Activated CD4-positive, alpha-beta T cell treated with anti-CD3 and anti-CD28 coated beads, Interleukin-2, amount 50 U/mL, for 16 hours (primary cell): Measurements from ENCODE around the gene CFAP251.
"Not testable (repeated sequence)": the region's sequence is repeated elsewhere in the genome, so short reads cannot be mapped to it uniquely, and the experiment has no call there.

Source experiments
- DNase-seq: peaks from one replicate; pipeline ENCODE4 v3.0.0-alpha.2; 2020

Gene CFAP251

GRCh38 chr12:121917950-121918678 lies at the start of gene CFAP251:
Gene CFAP251, plus strand, starts transcription at chr12:121918592. Its CDS starts 2,714 bp downstream, at chr12:121921306.
- peak; percentile 97 for DNase-seq

DNA sequence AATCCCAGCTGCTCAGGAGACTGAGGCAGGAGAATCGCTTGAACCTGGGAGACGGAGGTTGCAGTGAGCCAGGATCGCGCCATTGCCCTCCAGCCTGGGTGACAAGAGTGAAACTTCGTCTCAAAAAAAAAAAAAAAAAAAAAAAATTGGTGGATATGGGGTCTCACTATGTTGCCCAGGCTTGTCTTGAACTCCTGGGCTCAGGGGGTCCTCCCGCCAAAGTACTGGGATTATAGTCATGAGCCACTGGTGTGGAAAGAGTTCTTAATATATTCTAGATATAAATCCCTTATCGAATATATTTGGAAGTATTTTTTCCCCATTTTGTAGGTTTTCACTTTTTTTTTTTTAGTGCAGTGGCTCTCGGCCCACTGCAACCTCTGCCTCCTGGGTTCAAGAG lies 49.2 kb upstream of the CFAP251 start:
- DNase-seq, result not testable (repeated sequence)

- no peak for DNase-seq
Observed at GRCh38 chr12:121871467-121871866, 46.9 kb upstream of the CFAP251 start.

- no peak for DNase-seq
Observed at GRCh38 chr12:121872546-121873215, 45.7 kb upstream of the CFAP251 start.

DNA sequence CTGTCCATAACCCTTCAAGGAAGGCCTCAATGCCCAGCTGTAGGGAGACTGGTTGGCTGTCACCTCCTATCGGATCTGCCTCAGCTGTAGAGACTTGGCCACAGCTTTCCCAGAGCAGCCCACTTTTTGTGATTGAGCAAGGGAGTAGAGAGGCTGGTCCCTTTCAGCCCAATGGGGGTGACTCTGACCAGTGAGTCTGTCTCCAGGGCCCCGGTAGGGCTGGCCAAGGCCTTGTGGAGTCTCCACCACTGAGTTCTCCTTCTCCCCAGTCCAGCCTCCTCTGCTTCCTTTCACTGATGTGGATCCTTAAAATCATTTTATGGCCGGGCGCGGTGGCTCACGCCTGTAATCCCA lies 45.2 kb upstream of the CFAP251 start:
- DNase-seq, result no peak

DNA sequence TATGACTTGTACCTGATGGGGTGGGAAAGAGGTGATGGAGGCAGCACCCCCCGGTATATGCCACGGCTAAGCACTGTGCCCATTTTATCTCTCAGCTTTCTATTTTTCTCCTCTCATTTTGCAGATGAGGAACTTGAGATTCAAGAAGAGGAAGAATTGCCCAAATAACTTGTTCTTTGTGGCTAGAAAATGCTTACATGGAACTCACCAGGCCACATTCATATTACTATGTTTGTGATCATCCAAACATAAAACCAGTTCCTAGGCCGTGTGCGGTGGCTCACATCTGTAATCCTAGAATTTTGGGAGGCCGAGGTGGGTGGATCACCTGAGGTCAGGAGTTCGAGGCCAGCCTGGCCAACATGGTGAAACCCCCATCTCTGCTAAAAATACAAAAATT lies 44.3 kb upstream of the CFAP251 start:
- no peak for DNase-seq

- no peak for DNase-seq
Observed at GRCh38 chr12:121875582-121875981, 42.8 kb upstream of the CFAP251 start.

DNA sequence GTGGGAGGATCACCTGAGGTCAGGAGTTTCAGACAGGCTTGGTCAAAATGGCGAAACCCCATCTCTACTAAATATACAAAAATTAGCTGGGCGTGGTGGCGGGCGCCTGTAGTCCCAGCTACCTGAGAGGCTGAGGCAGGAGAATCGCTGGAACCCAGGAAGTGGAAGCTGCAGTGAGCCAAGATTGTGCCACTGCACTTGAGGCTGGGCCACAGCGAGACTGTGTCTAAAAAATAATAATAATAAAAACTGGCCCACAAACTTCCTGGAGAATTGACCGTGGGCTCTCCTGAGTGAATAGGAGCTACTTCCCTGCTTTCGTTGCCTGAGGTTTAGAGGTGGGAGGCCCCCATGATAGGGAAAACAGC lies 42.3 kb upstream of the CFAP251 start:
- not testable (repeated sequence) for DNase-seq

DNA sequence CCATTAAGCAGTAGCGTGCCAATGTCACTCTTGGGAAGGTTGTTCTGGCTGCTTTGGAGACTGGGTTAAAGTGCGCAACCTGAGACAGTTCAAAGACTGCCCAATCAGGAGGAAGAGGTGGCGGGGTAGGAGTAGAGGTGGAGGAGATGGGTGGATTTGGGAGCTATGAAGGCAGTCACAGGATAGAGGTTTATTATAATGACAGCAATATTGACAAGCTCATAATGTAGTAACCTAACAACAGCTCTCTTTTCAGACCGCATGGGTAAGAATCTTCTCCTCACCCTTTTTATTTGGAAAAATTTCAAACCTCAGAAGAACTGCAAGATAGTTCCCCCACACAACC lies 35.1 kb upstream of the CFAP251 start:
- no peak for DNase-seq

GRCh38 chr12:121885129-121885528 lies 33.3 kb upstream of the CFAP251 start:
- DNase-seq, result not testable (repeated sequence)

DNA sequence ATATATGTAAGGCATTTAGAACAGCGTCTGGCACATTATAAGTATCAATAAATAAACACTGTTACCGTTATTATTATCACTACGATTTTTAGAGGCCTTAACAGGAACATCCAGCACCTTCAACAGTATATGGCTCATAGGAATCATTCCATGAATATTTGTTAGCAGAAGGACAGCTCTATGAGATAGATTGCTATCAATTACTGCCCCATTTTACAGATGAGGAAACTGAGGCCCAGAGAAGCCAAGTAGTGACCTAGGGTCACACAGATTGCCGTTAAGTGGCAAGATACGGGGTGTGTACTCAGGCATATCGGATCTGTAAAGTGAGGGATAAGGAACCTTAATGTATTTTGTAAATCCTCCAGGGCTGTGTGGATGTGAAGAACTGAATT lies 30.3 kb upstream of the CFAP251 start:
- no peak for DNase-seq

DNA sequence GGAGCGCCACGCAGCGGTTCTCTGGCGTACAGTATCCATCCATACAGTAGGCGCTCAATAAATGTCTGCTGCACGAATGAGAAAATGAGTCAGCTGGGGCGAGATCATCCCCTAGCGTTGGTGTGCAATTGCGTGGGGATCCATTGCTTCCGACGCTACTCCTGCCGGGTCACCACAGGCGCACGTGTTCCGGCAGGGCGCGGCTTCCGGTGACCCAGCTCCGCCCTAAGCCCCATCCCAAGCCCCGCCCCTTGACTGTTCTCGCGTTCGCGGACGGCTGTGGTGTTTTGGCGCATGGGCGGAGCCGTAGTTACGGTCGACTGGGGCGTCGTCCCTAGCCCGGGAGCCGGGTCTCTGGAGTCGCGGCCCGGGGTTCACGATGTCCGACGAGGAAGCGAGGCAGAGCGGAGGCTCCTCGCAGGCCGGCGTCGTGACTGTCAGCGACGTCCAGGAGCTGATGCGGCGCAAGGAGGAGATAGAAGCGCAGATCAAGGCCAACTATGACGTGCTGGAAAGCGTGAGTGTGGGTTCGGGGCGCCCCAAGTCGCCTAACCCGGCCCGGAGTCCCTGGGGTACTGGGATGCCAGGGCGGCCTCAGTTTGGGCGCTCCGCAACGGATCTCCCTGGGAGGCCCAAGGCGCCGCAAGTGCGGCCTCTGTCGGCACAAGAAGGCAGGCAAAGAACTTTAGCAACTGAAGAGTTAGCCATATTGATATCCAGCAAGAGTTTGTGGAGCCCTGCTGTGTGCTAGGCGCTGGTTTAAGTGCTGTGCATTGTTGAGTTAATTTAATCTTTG lies 29.7 kb upstream of the CFAP251 start, which contains the start of gene PSMD9:
Gene PSMD9 (plus strand): TSS at position 313 of the 796 bp plus-strand sequence. CDS start 67 bp downstream, at position 380.
- DNase-seq, result peak; percentile 99

- no peak for DNase-seq
Observed at GRCh38 chr12:121889274-121889624, 29.1 kb upstream of the CFAP251 start.

GRCh38 chr12:121889661-121890060 lies 28.7 kb upstream of the CFAP251 start:
- DNase-seq, result not testable (repeated sequence)

GRCh38 chr12:121892673-121893561 lies 25.5 kb upstream of the CFAP251 start:
- DNase-seq, result peak; percentile 37

- DNase-seq, result peak; percentile 47
Observed at GRCh38 chr12:121893961-121894460, 24.4 kb upstream of the CFAP251 start.

GRCh38 chr12:121894633-121895032 lies 23.8 kb upstream of the CFAP251 start:
- DNase-seq, result no peak

- no peak for DNase-seq
Observed at GRCh38 chr12:121898287-121898686, 20.1 kb upstream of the CFAP251 start.

GRCh38 chr12:121899590-121899989 lies 18.8 kb upstream of the CFAP251 start:
- no peak for DNase-seq

DNA sequence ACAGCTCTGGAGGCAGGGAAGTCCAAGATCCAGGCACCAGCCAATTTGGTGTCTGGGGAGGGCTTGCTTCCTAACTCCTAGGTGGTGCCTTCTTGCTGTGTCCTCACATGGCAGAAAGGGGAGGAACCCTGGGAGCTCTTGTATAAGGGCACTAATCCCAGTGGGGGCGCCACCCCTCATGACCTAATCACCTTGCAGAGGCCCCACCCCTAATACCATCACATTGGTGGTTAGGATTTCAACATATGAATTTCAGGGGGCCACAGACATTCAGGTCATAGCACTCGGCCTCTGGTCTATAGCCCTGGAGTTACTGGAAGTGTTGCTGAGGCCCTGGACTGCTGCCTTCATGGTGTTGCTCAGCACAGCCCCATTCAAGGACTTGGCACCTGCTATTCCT lies 15.2 kb upstream of the CFAP251 start:
- DNase-seq, result no peak

DNA sequence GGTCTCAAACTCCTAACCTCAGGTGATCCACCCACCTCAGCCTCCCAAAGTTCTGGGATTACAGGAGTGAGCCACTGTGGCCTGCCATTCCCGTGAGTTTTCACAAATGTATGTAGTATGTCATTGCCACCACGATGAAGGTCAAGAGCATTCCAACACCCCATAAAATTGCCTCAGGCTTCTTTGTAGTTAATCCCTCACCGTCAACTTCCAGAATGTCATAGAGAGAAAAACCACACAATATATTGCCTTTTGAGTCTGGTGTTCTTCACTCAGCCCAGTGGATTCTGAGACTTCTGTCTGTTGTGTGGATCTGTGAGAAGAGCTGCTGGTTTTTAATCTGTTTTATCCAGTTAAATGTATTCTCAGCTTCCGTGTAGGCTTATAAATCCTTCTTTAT lies 12.6 kb upstream of the CFAP251 start:
- DNase-seq, result no peak

- DNase-seq, result no peak
Observed at GRCh38 chr12:121908702-121909101, 9.7 kb upstream of the CFAP251 start.
